Measurements from ENCODE around the gene DAB2.

DNA sequence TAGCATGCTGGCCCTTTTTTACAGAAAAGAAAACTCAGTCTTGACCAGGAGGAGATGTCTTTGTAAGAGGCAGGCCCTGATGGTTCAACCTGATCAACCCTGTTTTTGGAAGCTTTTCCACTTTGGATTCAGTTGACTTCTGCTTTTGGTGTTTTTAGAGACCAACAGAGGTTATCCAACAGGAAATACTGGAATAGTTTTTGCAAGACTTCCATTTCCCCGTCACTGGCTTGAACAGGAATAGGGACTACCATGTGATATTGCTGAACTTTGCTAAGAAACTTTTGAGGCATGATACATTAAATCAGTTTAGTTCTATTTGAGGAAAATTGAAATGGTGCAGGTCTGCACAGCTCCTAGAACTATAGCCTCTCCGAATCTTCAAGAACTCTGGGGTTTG lies 17.1 kb upstream of the DAB2 start:
- TF ChIP-seq, protein P1, sequence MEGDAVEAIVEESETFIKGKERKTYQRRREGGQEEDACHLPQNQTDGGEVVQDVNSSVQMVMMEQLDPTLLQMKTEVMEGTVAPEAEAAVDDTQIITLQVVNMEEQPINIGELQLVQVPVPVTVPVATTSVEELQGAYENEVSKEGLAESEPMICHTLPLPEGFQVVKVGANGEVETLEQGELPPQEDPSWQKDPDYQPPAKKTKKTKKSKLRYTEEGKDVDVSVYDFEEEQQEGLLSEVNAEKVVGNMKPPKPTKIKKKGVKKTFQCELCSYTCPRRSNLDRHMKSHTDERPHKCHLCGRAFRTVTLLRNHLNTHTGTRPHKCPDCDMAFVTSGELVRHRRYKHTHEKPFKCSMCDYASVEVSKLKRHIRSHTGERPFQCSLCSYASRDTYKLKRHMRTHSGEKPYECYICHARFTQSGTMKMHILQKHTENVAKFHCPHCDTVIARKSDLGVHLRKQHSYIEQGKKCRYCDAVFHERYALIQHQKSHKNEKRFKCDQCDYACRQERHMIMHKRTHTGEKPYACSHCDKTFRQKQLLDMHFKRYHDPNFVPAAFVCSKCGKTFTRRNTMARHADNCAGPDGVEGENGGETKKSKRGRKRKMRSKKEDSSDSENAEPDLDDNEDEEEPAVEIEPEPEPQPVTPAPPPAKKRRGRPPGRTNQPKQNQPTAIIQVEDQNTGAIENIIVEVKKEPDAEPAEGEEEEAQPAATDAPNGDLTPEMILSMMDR (IDR thresholded peaks at IDR 0.05; ENCODE audit: poor library complexity, severe bottlenecking): no peak
- TF ChIP-seq MXI1 (conservative IDR thresholded peaks at IDR 0.05; ENCODE audit: poor library complexity, severe bottlenecking): no peak
- no peak for TF ChIP-seq SMC3 (conservative IDR thresholded peaks at IDR 0.05; ENCODE audit: poor library complexity)
